Measurements from ENCODE around the gene RSPH6A.

The RSPH6A gene

GRCh38 chr19:45814851-45815480 is at the start of gene RSPH6A:
Gene RSPH6A (minus strand): TSS chr19:45815308. CDS start chr19:45815176, 132 bp downstream.
- DNase-seq (ENCODE audit: low read depth): no peak

- no peak for DNase-seq (ENCODE audit: low read depth)
These were observed 49.5 kb upstream of the RSPH6A start for GRCh38 chr19:45864629-45865082.

GRCh38 chr19:45863840-45864628 is 48.9 kb upstream of the RSPH6A start, which contains the start of gene FOXA3:
Gene FOXA3 (plus strand): TSS chr19:45864326. CDS start chr19:45864457, 131 bp downstream.
- DNase-seq (ENCODE audit: low read depth): no peak

GRCh38 chr19:45863335-45863839 is 48.3 kb upstream of the RSPH6A start:
- no peak for DNase-seq (ENCODE audit: low read depth)

GRCh38 chr19:45862564-45863334 is 47.6 kb upstream of the RSPH6A start, which contains the start of gene SYMPK:
Gene SYMPK (minus strand): TSS chr19:45863147. CDS start chr19:45854495, 8,652 bp downstream.
- DNase-seq (ENCODE audit: low read depth): peak; percentile 99

GRCh38 chr19:45862271-45862563 is 47.1 kb upstream of the RSPH6A start:
- no peak for DNase-seq (ENCODE audit: low read depth)

GRCh38 chr19:45860359-45861259 is 45.5 kb upstream of the RSPH6A start:
- no peak for DNase-seq (ENCODE audit: low read depth)

- no peak for DNase-seq (ENCODE audit: low read depth)
These were observed 39.2 kb upstream of the RSPH6A start for GRCh38 chr19:45854167-45854778.

GRCh38 chr19:45852983-45853382 is 37.9 kb upstream of the RSPH6A start:
- DNase-seq (ENCODE audit: low read depth): no peak

- DNase-seq (ENCODE audit: low read depth): peak; percentile 44
These were observed 37.1 kb upstream of the RSPH6A start for GRCh38 chr19:45852145-45852750.

- no peak for DNase-seq (ENCODE audit: low read depth)
These were observed 33.8 kb upstream of the RSPH6A start for GRCh38 chr19:45848922-45849321.

GRCh38 chr19:45847663-45848062 is 32.6 kb upstream of the RSPH6A start:
- no peak for DNase-seq (ENCODE audit: low read depth)

GRCh38 chr19:45842198-45842597 is 27.1 kb upstream of the RSPH6A start:
- DNase-seq (ENCODE audit: low read depth): no peak

- DNase-seq (ENCODE audit: low read depth): no peak
These were observed 19.9 kb upstream of the RSPH6A start for GRCh38 chr19:45834970-45835369.

GRCh38 chr19:45828945-45829344 is 13.8 kb upstream of the RSPH6A start:
- DNase-seq (ENCODE audit: low read depth): no peak

- DNase-seq (ENCODE audit: low read depth): no peak
These were observed 13.4 kb upstream of the RSPH6A start for GRCh38 chr19:45828523-45828922.

GRCh38 chr19:45827459-45828093 is 12.5 kb upstream of the RSPH6A start:
- DNase-seq (ENCODE audit: low read depth): no peak

GRCh38 chr19:45826934-45827333 is 11.8 kb upstream of the RSPH6A start:
- no peak for DNase-seq (ENCODE audit: low read depth)

- DNase-seq (ENCODE audit: low read depth): no peak
These were observed 11.1 kb upstream of the RSPH6A start for GRCh38 chr19:45825917-45826893.
